Embryonic facial prominence (tissue), 1 donor: ENCODE measurements around the gene NFRKB.
A peak's percentile ranks its signal among the peaks of the same experiment; 100 is the strongest.
"Not testable (repeated sequence)": the region's sequence is repeated elsewhere in the genome, so short reads cannot be mapped to it uniquely, and the experiment has no call there.

Source experiments
- DNase-seq: peaks from one replicate; pipeline ENCODE4 v3.0.0-alpha.2; 2016; ENCODE audit errors: extremely low spot score

Gene NFRKB

DNA sequence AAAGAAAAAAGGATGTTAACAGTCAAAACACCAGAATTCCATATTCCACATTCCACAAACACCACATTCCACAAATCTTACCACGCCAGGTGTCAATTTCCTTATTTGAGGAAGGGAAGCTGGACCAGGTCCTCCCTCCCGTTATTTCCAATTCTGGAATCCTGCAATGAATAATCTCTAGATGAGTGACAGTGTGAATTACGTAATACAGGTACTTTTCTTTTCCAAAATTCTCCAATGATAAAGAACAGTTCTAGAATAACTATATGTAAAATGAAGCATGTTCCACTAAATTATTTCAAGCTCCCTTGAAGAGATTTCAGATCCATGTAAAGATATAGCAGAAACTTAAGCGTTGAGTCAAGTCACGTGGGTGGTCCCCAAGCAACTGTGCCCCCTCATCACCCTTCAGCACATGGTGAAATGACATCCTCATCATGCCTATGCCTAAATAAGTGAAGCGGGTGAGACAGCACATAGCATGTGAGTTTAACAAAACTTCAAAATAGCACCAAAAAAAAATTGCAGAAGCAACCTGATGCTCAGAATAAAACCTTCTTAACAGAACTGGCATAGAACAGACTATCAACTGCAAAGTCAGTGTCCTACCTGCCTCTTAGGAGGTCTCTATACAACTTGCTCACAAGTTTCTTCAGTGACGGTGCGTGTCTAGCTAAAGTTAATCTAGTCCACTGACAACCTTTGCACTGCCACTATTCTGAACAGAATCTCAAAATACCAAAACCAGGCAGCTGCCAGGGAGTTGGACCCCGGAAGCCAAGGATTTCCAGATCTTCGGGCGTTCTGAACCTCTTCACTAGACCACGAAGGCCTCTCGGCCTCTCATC, 876 bp downstream of the NFRKB start:
- no peak for DNase-seq

- DNase-seq, result no peak
Observed at GRCh38 chr11:129888451-129888850, 6.9 kb downstream of the NFRKB start.

GRCh38 chr11:129885381-129885780, 10.0 kb downstream of the NFRKB start:
- DNase-seq, result no peak

- no peak for DNase-seq
Observed at GRCh38 chr11:129884581-129884980, 10.8 kb downstream of the NFRKB start.

DNA sequence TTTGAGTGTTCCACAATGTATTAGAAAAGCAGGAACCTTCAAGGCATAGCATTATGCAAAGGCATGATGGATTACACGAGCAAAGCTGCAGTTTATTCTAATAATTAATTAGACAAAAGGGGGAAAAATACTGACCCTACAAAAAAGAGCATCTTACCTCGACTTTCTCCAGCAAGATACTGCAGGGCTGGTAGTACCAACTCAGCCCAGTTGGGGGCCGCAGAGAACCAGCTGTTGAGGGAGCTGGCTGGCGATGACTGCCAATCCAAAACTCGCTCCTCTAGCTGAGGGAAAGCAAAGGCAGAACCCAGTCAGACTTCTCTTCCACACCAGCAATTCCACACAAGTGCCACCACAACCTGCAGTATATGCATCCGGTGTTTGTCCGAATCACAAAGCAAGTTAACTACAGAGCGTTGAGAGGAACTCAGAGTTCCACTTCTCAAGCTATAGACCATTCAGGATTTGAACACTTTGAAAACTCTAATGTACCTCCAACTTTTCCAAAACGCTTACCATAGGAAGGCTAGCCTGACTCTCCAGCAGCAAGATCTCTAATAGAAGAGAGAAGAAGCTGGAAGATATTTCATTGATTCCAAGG, 13.7 kb downstream of the NFRKB start:
- DNase-seq, result no peak

- DNase-seq, result no peak
Observed at GRCh38 chr11:129880311-129880710, 15.1 kb downstream of the NFRKB start.

GRCh38 chr11:129871914-129872313, 23.5 kb downstream of the NFRKB start:
- no peak for DNase-seq

- not testable (repeated sequence) for DNase-seq
Observed at GRCh38 chr11:129868626-129869025, 26.8 kb downstream of the NFRKB start.

DNA sequence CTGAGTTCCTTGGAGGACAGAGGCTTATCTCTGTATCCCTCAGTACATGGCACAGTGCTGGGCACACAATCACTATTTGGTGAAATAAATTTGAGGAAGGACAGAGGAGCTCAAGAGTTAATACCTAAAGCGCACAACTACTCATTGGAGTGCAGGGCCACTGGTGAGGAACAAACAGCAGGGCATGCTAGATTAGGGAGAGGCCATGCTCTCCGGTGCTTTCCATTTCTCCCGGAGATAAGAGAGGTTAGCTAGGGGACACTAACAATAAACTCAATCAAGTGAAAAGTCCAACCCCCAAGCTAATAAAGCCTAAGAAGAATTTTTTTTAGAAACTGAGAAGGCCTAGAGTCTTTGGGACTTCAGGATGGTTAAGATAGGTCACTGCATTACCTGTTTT, 29.1 kb downstream of the NFRKB start:
- no peak for DNase-seq

GRCh38 chr11:129865701-129866100, 29.7 kb downstream of the NFRKB start:
- no peak for DNase-seq

DNA sequence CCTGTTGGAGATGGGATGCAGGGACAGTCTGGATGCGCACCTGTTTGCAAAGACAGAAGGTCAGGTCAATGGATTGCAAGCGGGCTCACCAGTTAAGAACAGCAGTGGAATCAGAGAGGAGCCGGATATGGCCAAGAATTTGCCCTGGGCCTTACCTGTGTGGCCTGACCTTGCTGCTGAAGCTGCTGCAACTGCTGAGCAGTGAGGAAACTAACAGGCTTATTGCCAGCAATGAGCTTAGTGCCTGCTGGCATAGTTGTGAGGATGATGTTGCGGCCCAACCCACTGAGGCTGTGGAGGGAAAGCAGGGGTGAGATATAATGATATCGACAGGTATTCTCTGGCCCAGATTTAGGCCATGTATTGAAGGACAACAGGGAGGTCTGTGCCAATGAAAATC, 30.6 kb downstream of the NFRKB start:
- no peak for DNase-seq

DNA sequence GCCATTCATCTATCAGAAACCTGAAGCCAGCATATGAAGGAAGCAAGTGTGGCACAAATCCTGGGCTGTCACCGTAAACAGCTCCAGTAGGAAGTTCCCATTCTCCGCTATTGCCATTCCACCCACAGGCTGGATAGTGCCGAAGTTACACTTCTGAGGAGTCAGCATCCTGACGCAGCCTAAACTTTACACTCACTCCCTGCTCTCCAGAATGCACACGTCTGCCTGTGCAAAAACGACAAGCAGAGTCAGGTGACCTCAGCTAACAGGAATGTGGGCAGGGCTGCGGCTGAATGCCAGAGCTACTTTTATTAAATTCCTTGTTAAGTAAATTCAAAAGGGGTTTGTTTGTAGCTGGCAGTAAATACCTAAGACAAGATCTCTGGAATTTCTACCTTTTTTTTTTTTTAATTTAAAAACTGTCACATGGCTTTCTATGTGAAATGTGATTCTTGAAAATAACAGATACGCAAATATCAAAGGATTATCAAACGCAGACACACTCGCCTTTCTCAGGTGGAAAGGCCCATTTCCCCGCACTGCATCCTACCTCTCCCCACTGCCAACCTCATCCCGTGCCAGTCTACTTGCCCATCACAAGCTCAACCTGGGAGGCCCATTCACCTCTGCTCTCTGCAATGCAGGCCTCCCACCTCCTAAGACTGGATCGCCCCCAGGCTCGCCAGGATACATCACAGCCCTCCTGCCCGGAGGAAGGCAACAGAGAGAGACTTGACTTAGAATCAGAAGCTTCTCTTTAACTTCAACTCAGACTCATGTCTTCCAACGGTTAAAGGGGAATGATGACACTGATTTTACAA, 33.5 kb downstream of the NFRKB start:
- peak; percentile 63 for DNase-seq

DNA sequence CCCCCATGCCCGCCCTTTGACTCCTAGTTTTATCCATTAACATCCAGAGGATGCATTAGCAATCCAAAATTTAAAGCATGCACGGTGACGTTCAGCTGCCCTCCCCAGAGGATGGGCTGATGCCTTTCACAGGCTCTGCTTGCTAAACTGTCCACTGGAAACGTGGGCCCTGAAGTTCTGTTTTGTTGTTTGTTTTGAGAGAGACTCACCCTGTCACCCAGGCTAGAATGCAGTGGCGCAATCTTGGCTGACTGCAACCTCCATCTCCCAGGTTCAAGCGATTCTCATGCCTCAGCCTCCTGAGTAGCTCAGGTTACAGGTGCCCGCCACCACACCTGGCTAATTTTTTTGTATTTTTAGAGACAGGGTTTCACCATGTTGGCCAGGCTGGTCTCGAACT, 39.3 kb downstream of the NFRKB start:
- no peak for DNase-seq

DNA sequence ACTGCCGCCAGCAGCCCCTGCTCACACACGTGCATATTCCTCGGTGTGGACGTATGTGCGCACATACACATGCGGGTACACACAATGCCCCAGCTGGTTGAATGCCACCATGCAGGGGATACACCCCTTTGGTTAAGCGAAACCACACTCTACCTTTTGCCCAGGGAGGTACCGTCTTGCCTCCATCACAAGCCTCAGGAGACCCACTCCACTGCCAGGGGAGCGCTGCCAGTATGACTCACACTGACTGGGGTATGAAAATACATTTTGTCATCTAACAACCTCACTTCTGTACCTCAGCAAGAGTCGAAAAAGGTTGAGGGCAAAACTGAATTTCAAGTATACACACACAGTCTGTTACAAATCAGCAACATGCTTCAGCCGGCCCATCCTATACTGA, 40.3 kb downstream of the NFRKB start:
- no peak for DNase-seq

- no peak for DNase-seq
Observed at GRCh38 chr11:129854232-129854805, 41.1 kb downstream of the NFRKB start.

GRCh38 chr11:129853518-129854231, 41.7 kb downstream of the NFRKB start:
- DNase-seq, result peak; percentile 36

- DNase-seq, result no peak
Observed at GRCh38 chr11:129852125-129852740, 43.1 kb downstream of the NFRKB start.

DNA sequence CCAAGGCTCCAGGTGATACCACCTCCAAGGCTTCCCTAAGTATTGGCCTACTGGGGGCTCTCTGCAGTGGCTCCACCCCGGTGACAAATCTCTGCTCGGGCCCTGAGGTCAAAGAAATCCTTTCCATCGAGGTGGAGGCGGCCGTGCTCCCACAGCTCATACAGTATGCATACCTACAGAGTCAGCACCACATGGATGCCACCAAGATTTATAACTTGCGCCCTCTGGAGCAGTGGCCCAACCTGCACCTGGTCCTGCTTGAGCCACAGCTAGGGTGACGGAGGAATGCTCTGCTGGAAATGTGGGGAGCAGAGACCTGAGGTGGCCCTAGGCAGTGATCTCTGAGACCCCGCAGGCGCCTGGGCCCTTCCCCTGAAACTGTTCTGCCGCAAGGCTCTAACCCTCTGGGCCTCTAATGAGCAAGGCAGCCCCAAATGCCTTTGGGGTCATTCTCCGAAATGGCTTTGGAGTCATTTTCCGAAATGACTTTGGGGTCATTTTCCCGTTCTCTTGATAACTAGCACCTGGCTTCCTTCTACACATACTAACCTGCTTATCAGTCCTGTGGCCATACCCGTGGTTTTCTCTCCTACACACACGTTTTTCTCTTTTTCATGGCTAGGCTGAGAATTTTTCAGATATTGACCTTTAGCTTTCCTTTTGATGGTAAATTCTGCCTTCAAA, 45.8 kb downstream of the NFRKB start:
- DNase-seq, result no peak

GRCh38 chr11:129847361-129847760, 48.0 kb downstream of the NFRKB start:
- not testable (repeated sequence) for DNase-seq

DNA sequence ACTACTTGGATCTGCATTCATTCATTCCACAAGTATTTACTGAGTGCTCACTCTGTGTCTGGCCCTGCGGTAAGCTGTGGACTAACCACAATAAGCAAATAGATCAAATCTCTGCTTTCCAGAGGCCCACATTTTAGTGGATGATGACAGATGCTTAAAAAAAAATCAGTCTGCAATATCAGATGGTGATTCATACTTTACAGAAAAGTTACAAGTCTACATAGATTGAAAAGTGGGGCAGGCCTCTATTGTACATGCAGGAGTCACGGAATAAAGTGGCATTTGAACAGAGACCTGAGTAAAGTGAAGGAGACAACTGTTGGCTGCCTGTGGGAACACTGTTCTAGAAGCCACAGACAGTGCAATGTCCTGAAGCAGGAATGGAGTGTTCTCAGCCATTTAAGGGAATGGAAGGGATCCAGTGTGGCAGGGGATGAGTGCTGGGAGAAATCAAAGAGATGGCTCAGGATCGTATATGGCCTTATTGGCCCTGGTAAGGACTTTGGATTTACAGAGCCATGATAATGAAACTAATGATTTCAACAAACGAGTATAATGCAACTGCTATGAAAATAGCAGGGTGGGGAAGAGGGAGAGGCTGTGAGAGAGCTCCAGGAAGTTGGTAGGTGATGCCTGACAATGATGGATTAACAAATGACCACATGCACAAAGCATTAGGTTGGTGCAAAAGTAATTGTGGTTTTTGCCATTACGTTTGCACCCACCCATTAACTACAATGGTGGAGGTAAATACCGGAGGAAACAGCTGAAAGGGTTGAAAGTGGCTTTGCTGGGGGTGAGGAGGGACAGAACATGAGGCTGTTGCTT, 48.7 kb downstream of the NFRKB start:
- no peak for DNase-seq
